ENCODE results near the gene FOXJ3.

FOXJ3 gene

DNA sequence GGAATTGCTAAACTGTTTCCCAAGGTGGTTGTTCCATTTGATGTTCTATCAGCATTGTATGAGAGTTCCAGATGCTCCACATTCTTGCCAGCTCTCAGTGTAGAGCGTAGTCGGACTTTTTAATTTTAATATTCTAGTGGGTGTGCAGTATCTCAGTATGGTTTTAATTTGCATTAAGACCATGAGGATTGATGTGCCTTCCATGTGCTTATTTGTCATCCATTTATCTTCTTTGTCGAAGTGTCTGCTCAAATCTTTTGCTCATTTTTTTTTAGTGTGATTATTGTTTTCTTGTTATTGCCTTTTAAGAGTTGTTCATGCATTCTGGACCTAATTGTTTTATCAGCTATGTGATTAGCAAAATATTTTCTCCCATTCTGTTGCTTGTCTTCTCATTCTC lies 195.6 kb downstream of the FOXJ3 start:
- DNase-seq: no peak

DNA sequence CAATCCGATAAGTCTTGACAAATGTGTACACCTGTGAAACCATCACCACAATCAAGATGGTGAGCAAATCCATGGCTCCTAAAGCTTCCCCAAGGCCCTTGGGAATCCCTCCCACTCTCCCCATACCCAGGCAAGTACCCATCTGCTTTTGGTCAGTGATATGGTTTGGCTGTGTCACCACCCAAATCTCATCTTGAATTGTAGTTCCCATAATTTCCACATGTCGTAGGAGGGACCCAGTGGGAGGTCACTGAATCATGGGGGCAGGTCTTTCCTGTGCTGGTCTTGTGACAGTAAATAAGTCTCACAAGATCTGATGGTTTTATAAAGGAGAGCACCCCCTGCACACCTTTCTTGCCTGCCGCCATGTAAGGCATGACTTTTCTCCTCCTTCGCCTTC lies 196.4 kb downstream of the FOXJ3 start:
- DNase-seq: no peak

DNA sequence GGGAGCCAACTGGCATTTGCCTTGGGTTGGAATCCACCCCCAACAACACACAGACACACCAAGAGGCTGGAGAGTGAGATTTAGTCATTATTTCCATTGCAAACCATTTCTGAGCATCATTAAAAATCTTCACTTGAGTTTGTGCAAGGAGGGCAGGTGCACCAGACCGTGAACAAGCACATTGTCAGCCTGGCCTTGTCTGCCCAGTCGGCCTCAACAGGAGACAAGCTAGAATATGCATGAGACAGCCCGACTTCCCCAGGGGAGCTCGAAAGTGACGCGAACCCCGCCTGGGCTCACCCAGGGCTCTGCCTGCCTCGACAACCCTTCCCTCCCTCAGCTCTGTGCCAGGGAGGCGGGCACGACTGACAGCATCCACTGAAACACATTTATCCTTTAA lies 197.3 kb downstream of the FOXJ3 start:
- peak; percentile 18 for DNase-seq

DNA sequence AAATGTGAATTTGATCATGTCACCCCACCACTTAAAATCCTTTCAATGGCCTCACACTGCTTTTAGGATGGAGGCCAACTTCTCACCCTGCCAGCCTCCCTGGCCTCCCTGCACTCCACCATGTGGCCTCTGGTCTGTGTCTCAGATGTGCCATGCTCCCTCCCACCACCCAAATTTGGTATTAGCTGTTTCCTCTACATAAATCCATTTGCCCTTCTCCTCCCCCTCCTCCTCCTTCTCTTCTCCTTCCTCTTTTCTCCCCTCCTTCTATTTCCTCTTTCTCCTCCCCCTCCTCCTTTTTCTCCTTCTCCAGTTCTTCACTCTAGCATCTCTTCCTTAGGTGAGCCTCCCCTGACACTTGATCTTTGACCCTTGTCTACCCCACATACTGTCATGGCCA lies 198.6 kb downstream of the FOXJ3 start:
- DNase-seq: no peak

DNA sequence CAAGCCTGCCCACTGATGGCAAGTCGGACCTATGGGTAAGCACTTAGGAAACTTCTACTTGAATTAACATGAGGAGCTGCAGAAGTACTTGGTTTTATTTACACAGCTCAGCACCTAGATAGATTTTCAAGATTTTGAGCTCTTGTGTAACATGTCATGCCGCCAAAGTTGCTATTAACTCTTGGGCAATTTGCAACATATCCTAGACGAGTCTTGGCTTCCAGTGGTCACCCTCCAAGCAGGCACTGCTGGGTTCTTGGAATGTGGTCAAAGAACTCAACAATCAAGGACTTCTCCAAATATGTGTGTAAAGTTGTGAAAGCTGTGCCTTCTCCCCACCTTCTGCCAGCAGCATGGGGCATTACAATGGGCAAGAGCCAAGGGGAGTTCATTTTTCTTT lies 199.6 kb downstream of the FOXJ3 start:
- no peak for DNase-seq

DNA sequence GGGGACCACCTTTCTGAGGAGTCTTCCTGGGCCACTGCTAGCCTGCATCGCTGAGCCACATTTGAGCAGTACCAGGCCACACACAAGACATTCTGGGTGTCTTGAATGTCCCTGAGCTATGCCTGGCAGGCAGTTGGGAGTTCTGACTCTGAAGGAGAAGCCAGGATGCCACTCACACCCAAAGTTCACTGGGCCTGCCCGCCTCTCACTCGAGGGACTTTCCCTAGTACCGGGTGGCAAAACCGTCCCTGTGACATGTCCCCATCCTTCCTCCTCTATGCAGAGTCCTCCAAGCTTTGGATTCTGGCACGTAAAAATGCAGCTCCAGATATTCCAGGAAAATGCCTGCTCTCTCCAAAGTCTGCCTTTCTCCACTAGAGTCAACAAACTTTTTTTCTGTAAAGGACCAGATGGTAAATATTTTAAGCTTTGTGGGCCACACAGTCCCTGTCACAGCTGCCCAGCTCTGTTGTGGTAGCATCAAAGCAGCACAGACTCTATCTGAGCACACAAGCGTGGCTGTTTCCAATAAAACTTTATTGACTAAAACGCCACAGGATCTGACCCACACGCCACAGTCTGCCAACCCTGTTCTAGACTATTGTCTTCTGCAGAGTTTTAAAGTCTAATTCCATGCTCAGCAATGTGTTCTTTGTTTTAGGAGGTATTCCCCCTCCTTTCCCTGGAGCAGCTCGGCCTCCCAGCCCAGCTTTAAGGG lies 201.1 kb downstream of the FOXJ3 start:
- no peak for DNase-seq

DNA sequence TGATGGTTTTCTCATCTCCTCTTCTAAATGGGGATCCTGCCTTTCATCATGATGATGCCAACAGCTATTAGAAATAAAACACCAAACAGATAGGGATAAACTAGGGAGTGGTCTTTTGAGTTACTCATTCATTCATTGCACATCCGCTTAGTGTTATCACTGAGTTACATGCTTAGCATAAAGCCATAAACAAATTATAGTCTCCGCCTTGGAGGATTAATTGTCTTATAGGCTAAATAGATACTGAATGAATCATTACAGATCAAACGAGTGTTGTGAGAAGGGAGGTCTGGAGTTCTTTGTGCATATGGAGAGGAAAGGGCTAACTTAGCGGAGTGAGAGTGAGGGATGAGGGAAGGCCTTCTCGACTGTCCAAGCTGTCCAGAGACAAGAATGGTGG lies 201.6 kb downstream of the FOXJ3 start:
- DNase-seq: no peak

DNA sequence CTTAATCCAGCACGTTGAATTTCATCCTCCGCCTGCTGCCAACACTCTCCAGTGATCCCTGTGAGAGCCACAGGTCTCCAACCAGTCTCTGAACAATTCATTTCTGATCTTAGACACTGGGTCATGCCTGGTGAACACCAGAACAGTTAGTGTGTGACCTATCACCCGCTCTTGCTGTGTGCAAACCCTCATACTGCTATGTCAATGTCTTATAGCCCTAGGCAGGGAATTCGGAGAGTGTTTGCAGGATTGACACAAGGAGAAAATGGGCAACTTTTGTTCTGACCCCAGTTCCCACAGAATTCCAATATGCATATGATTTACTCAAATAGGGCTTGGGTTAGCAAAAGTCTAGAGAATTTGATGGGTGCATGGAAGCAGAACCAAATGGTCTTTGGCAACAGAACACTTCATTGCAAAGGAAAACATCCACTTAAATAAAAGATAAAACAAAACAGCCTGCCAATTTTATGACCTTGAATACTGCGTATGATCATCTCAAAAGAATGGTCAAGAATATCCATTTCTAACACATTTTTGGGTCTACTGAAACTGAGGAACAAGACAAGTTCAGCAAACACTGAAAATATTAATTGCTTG lies 204.9 kb downstream of the FOXJ3 start:
- no peak for DNase-seq

DNA sequence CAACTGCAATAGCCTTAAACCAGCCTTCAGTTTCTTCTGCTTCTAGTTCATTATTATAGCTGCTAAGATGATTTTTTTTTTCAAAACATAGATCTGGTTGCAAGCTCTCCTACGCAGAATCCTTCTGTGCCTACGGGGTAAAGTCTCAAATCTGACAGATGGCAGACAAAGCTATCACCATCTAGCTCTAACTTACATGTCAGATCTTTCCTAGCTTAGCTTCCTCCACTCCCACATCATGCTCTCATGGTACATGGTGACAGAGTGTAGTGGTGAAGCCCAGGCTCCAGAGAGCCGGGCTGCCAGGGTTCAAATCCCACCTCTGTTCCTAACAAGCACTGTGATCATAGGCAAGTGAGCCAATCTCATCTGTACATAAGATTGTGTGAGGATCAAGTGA lies 206.1 kb downstream of the FOXJ3 start:
- no peak for DNase-seq

DNA sequence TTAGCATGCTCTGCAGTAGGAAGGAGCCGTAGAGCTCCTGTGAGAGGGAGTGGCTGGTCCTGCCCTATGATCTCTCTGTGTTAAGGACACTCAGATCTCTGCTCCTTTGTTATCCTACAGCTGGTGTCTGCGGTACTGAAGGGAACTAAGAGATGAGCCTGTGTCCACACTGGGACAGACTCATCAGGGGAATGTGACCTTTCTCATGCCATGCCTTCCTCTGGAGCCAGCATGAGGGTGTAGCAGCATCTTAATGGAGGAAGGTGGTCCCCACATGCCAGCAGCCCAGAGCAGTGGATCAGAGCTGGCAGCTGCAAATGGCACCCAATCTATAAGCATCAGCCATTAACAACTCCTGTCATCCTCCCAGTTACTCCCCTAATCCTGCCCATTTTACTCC lies 206.5 kb downstream of the FOXJ3 start:
- no peak for DNase-seq

DNA sequence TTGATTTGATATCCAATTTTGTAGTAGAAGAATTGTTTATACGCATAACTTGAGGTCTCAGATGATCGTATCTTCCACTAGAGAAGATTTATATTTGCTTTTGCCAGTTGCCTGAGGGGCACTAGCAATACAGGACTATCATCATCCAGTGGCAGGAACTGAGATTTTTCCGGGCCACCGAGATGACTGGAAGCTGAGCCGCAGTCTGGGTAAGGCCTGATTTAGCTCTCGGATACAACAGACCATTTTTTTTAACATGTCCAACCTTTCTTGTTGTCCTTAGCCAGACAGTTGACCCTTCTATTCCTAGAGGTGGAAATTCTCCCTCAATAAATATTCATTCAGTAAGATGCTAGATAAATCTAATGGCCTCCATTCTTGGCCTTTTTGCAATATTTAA lies 207.3 kb downstream of the FOXJ3 start:
- DNase-seq: no peak
